HepG2 (cell line): ENCODE results near the gene MUC4. TPM values are rescaled to one million over a fixed set of nuclear protein-coding genes. Genes with fewer than 3 reads are reported as not detected.
"Not testable (repeated sequence)": the region's sequence is repeated elsewhere in the genome, so short reads cannot be mapped to it uniquely, and the experiment has no call there.

Source experiments
- ATAC-seq: fragments of 200-7000 bp; cut with Tn5 transposase; 3 replicates; pipeline ENCODE4 v1.9.1; 2020; ENCODE audit warnings: mild to moderate bottlenecking, moderate library complexity
- BruUV-seq: library from RNA; stranded (reverse); fragments of 400-500 nt; replicated peaks from 2 replicates; lab custom pipeline; 2021; lab: Mats Ljungman, UMichigan
- CTCF ChIA-PET: fragments of 300-600 bp; formaldehyde crosslinking; extraction: SDS; loops from one replicate; lab custom pipeline; 2021; ENCODE audit warnings: low total read pairs, inconsistent platforms, low intra/inter-chr PET ratio; lab: Yijun Ruan, JAX
- POLR2A ChIA-PET: fragments of 350-600 bp; sonication (Branson Sonifier 250); formaldehyde crosslinking; loops from one replicate; lab custom pipeline; 2020; ENCODE audit warnings: antibody characterized with exemption, inconsistent platforms; lab: Yijun Ruan, JAX
- DNase-seq: peaks from one replicate; pipeline ENCODE4 v3.0.0-alpha.2; 2015; ENCODE audit warnings: low spot score
- FAIRE-seq: peaks from 3 replicates; lab custom pipeline; 2011; peaks lifted over from hg19 to GRCh38; lab: Jason Lieb, UNC
- H2AFZ ChIP-seq: one replicate; pipeline ENCODE4 v1.6.1; 2011; ENCODE audit warnings: low read length, inconsistent platforms
- H3K27ac ChIP-seq: fragments of 300-600 bp; 3 replicates; pipeline ENCODE4 v1.8.0; 2011; ENCODE audit warnings: mixed run types, mild to moderate bottlenecking, mixed read lengths, low read length, inconsistent platforms; ENCODE audit not compliant: insufficient read depth; ENCODE audit errors: extremely low read length
- H3K27me3 ChIP-seq, 2 experiments: fragments of 200-600 bp in 1 of 2; 2 replicates in 1 of 2; 3 replicates in 1 of 2; pipeline versions ENCODE4 v1.6.0 to v1.8.0; 2011; ENCODE audit warnings: low read length in 2 of 2, mild to moderate bottlenecking in 2 of 2, moderate library complexity in 2 of 2, inconsistent platforms in 1 of 2; ENCODE audit not compliant: insufficient read depth in 2 of 2, control insufficient read depth in 1 of 2
- H3K36me3 ChIP-seq, 2 experiments: fragments of 200-600 bp in 1 of 2; replicated peaks in 1 of 2; 2 replicates in 1 of 2; 3 replicates in 1 of 2; pipeline versions ENCODE4 v1.5.1 to v1.8.0; 2011; ENCODE audit warnings: low read length in 2 of 2, inconsistent platforms in 1 of 2; ENCODE audit not compliant: insufficient read depth in 2 of 2, control insufficient read depth in 1 of 2
- H3K4me1 ChIP-seq: 2 replicates; pipeline ENCODE4 v1.5.1; 2012; ENCODE audit warnings: low read length, inconsistent platforms; ENCODE audit not compliant: insufficient read depth
- H3K4me2 ChIP-seq: 2 replicates; pipeline ENCODE4 v1.6.0; 2011; ENCODE audit warnings: low read depth, low read length, inconsistent platforms
- H3K4me3 ChIP-seq, 3 experiments: fragments of 200-600 bp in 1 of 3; sonication (generic), shearing (Covaris generic) in 1 of 3; replicated peaks in 1 of 3; 2 replicates each; pipeline ENCODE4 v1.5.1; 2011 to 2016; ENCODE audit warnings: low read length in 3 of 3, inconsistent platforms in 2 of 3, low read depth in 2 of 3, mild to moderate bottlenecking in 2 of 3, control low read depth in 1 of 3, mixed read lengths in 1 of 3; ENCODE audit not compliant: insufficient read depth in 1 of 3
- H3K79me2 ChIP-seq: one replicate; pipeline ENCODE4 v1.6.1; 2011; ENCODE audit warnings: low read length, inconsistent platforms; ENCODE audit not compliant: insufficient read depth
- H3K9ac ChIP-seq: 2 replicates; pipeline ENCODE4 v1.6.0; 2011; ENCODE audit warnings: mild to moderate bottlenecking, low read depth, low read length, inconsistent platforms; ENCODE audit not compliant: insufficient read depth
- H3K9me3 ChIP-seq: 2 replicates; pipeline ENCODE4 v1.5.1; 2012; ENCODE audit warnings: mild to moderate bottlenecking, low read length
- H4K20me1 ChIP-seq: 2 replicates; pipeline ENCODE4 v1.6.0; 2011; ENCODE audit warnings: inconsistent platforms, mild to moderate bottlenecking, low read length, moderate library complexity; ENCODE audit not compliant: insufficient read depth
- ATF7 ChIP-seq, 2 experiments: fragments of 450-650 bp in 1 of 2; sonication (generic) in 1 of 2; formaldehyde crosslinking in 1 of 2; IDR thresholded peaks; 2 replicates each; pipeline versions ENCODE4 v1.4.0 to v1.6.1; 2016 to 2020; ENCODE audit warnings: antibody characterized with exemption in 1 of 2, mild to moderate bottlenecking in 1 of 2, missing genetic modification reagents in 1 of 2
- BRCA1 ChIP-seq: sonication (generic); formaldehyde crosslinking; IDR thresholded peaks from 2 replicates; pipeline ENCODE4 v1.4.0; 2020; ENCODE audit warnings: missing genetic modification reagents
- CEBPB ChIP-seq: IDR thresholded peaks from 2 replicates; pipeline ENCODE4 v1.6.1; 2011; ENCODE audit warnings: low read depth, low read length, improper control_type of control experiment, borderline replicate concordance
- CEBPG ChIP-seq: IDR thresholded peaks from 2 replicates; pipeline ENCODE4 v1.6.1; 2016
- GABPB1 ChIP-seq: IDR thresholded peaks from 2 replicates; pipeline ENCODE4 v1.6.1; 2016; ENCODE audit warnings: mild to moderate bottlenecking, missing genetic modification reagents, moderate library complexity, missing compliant biosample characterization
- MEIS1 ChIP-seq: sonication (generic); formaldehyde crosslinking; IDR thresholded peaks from 2 replicates; pipeline ENCODE4 v1.9.0; 2021; ENCODE audit warnings: mild to moderate bottlenecking, missing genetic modification reagents, moderate library complexity, borderline replicate concordance
- ONECUT2 ChIP-seq: sonication (generic); formaldehyde crosslinking; IDR thresholded peaks from 2 replicates; pipeline ENCODE4 v1.4.0; 2020; ENCODE audit warnings: missing genetic modification reagents
- REST ChIP-seq, 2 experiments: IDR thresholded peaks; 2 replicates each; pipeline ENCODE4 v1.6.1; 2011 to 2012; ENCODE audit warnings: low read length in 2 of 2, borderline replicate concordance in 1 of 2, low read depth in 1 of 2, mild to moderate bottlenecking in 1 of 2, moderate library complexity in 1 of 2
- ZNF432 ChIP-seq: sonication (generic); formaldehyde crosslinking; IDR thresholded peaks from 2 replicates; pipeline ENCODE4 v1.5.0; 2020; ENCODE audit warnings: missing genetic modification reagents, mild to moderate bottlenecking, borderline replicate concordance
- WGBS: methylation state at CpG from one replicate; pipeline ENCODE4 v1.1.6; 2017; ENCODE audit warnings: low lambda C conversion rate; 5-methylcytosine and 5-hydroxymethylcytosine counted together
- in situ Hi-C: cut with HindIII; loops from 2 replicates; pipeline ENCODE4 v1.10.0; 2017; ENCODE audit warnings: low pct_unique_long_range_greater_than_20kb; ENCODE audit not compliant: extremely low pct_ligation_motif_present
- intact Hi-C: fragments of 100-400 bp; cut with micrococcal nuclease; formaldehyde crosslinking; loops from one replicate; pipeline ENCODE4 v1.10.0; 2022; ENCODE audit not compliant: unreplicated experiment
- polyA plus RNA-seq, 8 experiments: library from polyadenylated mRNA; depleted of rRNA in 3 of 8; stranded (reverse) in 7 of 8; unstranded in 1 of 8; fragments of >200 nt; fragmentation: Illumina TruSeq in 4 of 8; extraction: Trizol in 4 of 8; gene quantifications; 2 replicates each; pipeline versions ENCODE4 v1.2.1 to v1.2.3, GENCODE V29; 2011 to 2016; ENCODE audit warnings: low read depth in 4 of 8, missing spikeins in 1 of 8, mixed read lengths in 1 of 8; ENCODE audit not compliant: insufficient read depth in 1 of 8
- total RNA-seq, 5 experiments: library from RNA; depleted of rRNA; stranded (reverse); fragments of >200 nt; fragmentation: Illumina TruSeq; extraction: Trizol; gene quantifications; 2 replicates each; pipeline ENCODE4 v1.2.3, GENCODE V29; 2016; ENCODE audit warnings: low read depth in 1 of 5

MUC4 gene
- total and polyA plus RNA-seq, 2 of the 13 experiments (the other 11 are each of a cell fraction or from before 2014, with no cell fraction given) = not detected

GRCh38 chr3:195738274-195739044, 73.3 kb downstream of the MUC4 start (continued):
- TF ChIP-seq REST (IDR thresholded peaks at IDR 0.05; ENCODE audit: borderline replicate concordance in 1 of 2, low read depth in 1 of 2, low read length in 2 of 2) = no peak
- TF ChIP-seq ZNF432 (CRISPR knock-in tag) = no peak
- no peak for TF ChIP-seq MEIS1
- no peak for TF ChIP-seq GABPB1
- no peak for TF ChIP-seq ONECUT2 (CRISPR knock-in tag)
- TF ChIP-seq BRCA1 (CRISPR knock-in tag) = no peak

GRCh38 chr3:195737782-195738181, 73.9 kb downstream of the MUC4 start:
- H3K4me1 ChIP-seq; FAIRE-seq; H3K27ac ChIP-seq; H3K9me3 ChIP-seq; POLR2A ChIA-PET; H3K4me3 ChIP-seq; H2AFZ ChIP-seq; BruUV-seq; H4K20me1 ChIP-seq; H3K9ac ChIP-seq; H3K36me3 ChIP-seq; H3K27me3 ChIP-seq; DNase-seq; CTCF ChIA-PET; ATAC-seq; in situ Hi-C loops; H3K4me2 ChIP-seq; intact Hi-C loops; H3K79me2 ChIP-seq; TF ChIP-seq ATF7 (CRISPR knock-in tag; IDR thresholded peaks at IDR 0.05): not testable (repeated sequence)
- 22% methylated on average over 6 of the region's 6 CpGs for WGBS
- peak; percentile 67; the same call in 1 of the 2 replicates for TF ChIP-seq CEBPB
- TF ChIP-seq ATF7 (IDR thresholded peaks at IDR 0.05) = peak; percentile 29; the same call in 1 of the 2 replicates
- TF ChIP-seq CEBPG = peak; percentile 63
